ENCODE measurements around the gene FGD4. TPM values are rescaled to one million over a fixed set of nuclear protein-coding genes. Genes with fewer than 3 reads are reported as not detected.

The FGD4 gene
- polyA plus RNA-seq, 1 donor, result 18.8 TPM

DNA sequence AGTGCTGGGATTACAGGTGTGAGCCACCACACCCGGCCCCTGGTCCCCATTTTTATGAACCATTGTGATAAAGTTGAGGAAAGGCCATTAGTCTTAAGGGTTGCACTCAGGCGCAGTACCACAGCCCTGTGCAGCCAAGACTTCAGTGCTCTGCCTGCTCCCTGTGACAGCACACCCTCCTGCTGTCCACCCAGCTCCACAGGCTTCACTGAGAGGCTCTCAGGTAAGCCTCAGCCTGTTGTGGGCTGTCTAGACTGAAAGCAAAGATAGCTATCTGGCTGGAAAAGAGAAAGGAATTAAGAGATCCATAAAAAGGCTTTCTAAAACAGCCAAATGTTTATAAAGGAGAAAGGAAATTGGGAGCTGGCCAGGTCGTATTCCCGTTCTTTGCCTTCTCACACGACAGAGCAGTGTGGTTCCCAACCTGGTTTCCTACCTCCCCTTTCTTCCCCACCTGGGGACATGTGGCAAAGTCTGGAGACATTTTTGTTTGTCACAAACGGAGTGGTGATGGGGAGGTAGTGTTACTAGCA, 260.6 kb downstream of the FGD4 start:
- H3K27ac ChIP-seq (ENCODE audit: low read length), result no peak overlapping the region
- DNase-seq, result no peak

DNA sequence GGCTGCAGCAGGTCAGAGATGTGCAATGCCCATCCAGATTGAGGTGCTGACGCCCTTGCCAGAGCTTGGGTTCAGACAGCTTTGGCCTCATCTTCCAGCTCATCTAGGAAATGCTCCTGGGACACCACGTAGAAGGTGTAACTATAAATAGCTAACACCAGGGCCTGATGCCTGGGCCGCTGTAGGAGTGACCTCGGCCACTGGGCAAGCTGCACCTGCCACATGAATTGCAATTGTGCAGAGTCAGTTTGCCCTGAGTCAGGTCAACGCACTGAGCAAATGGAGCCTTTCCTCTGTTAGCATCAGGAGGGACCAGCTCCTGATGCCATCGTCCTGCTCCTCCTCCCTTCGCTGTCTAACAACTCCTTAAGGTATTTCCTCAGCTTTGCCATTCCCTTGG, 262.3 kb downstream of the FGD4 start:
- Histone ChIP-seq H3K36me3 (ENCODE audit: control insufficient read depth, insufficient read depth, low read length) (no peaks in the 10 kb centered on the region), H3K9me3 (ENCODE audit: control insufficient read depth, low read depth, low read length) (no peaks in the 10 kb centered on the region), H3K4me3 (ENCODE audit: low read length) (no peak overlapping the region), H3K27ac (ENCODE audit: low read length) (no peak overlapping the region), H3K27me3 (ENCODE audit: control insufficient read depth, insufficient read depth, low read length) (no peaks in the 10 kb centered on the region), H3K4me1 (ENCODE audit: control insufficient read depth, insufficient read depth, low read length) (no peaks in the 10 kb centered on the region)
- WGBS (ENCODE audit: insufficient coverage, low lambda C conversion rate), result no CpG with 5 or more reads among the region's 7 CpGs
- DNase-seq, result no peak

More for the DNA sequence above, 260.6 kb downstream of the FGD4 start:
- Histone ChIP-seq H3K4me1 (ENCODE audit: control insufficient read depth, insufficient read depth, low read length) (no peaks in the 10 kb centered on the region), H3K36me3 (ENCODE audit: control insufficient read depth, insufficient read depth, low read length) (no peaks in the 10 kb centered on the region), H3K9me3 (ENCODE audit: control insufficient read depth, low read depth, low read length) (no peaks in the 10 kb centered on the region), H3K27me3 (ENCODE audit: control insufficient read depth, insufficient read depth, low read length) (no peaks in the 10 kb centered on the region), H3K4me3 (ENCODE audit: low read length) (no peak overlapping the region)
- WGBS (ENCODE audit: insufficient coverage, low lambda C conversion rate), result 0% methylated on average over 1 of the region's 6 CpGs

DNA sequence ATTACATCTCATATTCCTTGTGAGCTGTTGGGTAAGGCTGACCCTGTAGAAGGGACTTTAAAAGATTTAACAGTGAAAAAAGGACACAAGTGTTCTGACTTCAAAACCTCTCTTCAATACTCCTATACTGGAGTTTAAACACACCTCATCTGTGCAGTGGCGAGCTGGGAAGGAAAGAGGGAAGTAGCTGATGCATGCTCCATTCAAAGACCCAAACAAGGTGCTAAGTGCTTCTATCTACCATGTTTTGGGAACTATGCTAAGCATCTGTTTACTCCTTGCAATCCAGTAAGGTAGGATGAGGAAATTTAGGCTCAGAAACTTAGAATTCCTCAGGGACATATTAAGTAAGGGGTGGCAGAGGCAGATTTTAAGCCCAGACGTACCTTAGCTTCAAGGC, 263.3 kb downstream of the FGD4 start:
- no peaks in the 10 kb centered on the region for H3K4me1 ChIP-seq (ENCODE audit: control insufficient read depth, insufficient read depth, low read length)
- no peaks in the 10 kb centered on the region for H3K9me3 ChIP-seq (ENCODE audit: control insufficient read depth, low read depth, low read length)
- H3K4me3 ChIP-seq (ENCODE audit: low read length), result no peak overlapping the region
- no peak for DNase-seq
- H3K27ac ChIP-seq (ENCODE audit: low read length), result no peak overlapping the region
- H3K27me3 ChIP-seq (ENCODE audit: control insufficient read depth, insufficient read depth, low read length), result no peaks in the 10 kb centered on the region
- WGBS (ENCODE audit: insufficient coverage, low lambda C conversion rate), result no CpG with 5 or more reads among the region's 2 CpGs
- no peaks in the 10 kb centered on the region for H3K36me3 ChIP-seq (ENCODE audit: control insufficient read depth, insufficient read depth, low read length)

DNA sequence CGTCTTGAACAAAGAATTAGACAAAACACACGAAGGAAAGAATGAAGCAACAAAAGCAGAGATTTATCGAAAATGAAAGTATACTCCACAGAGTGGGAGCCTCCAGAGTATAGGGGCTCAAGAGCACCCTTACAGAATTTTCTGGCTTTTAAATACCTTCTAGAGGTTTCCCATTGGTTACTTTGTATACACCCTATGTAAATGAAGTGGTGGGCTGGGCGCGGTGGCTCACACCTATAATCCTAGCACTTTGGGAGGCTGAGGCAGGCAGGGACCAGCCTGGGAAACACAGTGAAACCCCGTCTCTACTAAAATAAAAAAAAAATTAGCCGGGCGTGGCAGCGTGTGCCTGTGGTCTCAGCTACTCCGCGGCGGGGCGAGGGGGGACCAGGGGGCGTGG, 266.7 kb downstream of the FGD4 start:
- DNase-seq, result no peak

DNA sequence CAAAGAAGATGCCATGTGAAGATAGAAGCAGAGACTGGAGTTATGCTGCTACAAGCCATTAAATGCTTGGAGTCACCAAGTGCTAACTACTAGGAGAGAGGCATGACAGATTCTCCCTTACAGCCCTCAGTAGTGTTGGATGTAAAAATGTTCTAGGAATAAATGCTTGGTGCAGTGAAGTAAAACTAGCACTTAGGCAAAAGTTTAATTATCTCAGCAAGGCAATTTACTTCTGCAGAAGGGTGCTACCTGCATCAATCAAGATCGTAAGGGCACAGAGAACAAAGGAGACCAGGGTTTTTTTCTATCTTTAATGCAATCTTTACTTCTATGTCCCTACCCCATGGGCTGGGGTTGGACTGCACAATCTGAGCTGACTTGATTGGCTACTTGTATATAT, 270.2 kb downstream of the FGD4 start:
- Histone ChIP-seq H3K4me1 (ENCODE audit: control insufficient read depth, insufficient read depth, low read length) (no peaks in the 10 kb centered on the region), H3K9me3 (ENCODE audit: control insufficient read depth, low read depth, low read length) (peaks cover 6% of the 10 kb centered on the region), H3K4me3 (ENCODE audit: low read length) (no peak overlapping the region), H3K27ac (ENCODE audit: low read length) (no peak overlapping the region), H3K36me3 (ENCODE audit: control insufficient read depth, insufficient read depth, low read length) (no peaks in the 10 kb centered on the region), H3K27me3 (ENCODE audit: control insufficient read depth, insufficient read depth, low read length) (no peaks in the 10 kb centered on the region)
- DNase-seq, result no peak
- no CpG with 5 or more reads among the region's 1 CpG for WGBS (ENCODE audit: insufficient coverage, low lambda C conversion rate)

More for the DNA sequence above, 266.7 kb downstream of the FGD4 start:
- no peaks in the 10 kb centered on the region for H3K4me1 ChIP-seq (ENCODE audit: control insufficient read depth, insufficient read depth, low read length)
- peaks cover 6% of the 10 kb centered on the region for H3K9me3 ChIP-seq (ENCODE audit: control insufficient read depth, low read depth, low read length)
- H3K27ac ChIP-seq (ENCODE audit: low read length), result no peak overlapping the region
- H3K36me3 ChIP-seq (ENCODE audit: control insufficient read depth, insufficient read depth, low read length), result no peaks in the 10 kb centered on the region
- no peak overlapping the region for H3K4me3 ChIP-seq (ENCODE audit: low read length)
- WGBS (ENCODE audit: insufficient coverage, low lambda C conversion rate), result 52% methylated on average over 3 of the region's 14 CpGs
- no peaks in the 10 kb centered on the region for H3K27me3 ChIP-seq (ENCODE audit: control insufficient read depth, insufficient read depth, low read length)

DNA sequence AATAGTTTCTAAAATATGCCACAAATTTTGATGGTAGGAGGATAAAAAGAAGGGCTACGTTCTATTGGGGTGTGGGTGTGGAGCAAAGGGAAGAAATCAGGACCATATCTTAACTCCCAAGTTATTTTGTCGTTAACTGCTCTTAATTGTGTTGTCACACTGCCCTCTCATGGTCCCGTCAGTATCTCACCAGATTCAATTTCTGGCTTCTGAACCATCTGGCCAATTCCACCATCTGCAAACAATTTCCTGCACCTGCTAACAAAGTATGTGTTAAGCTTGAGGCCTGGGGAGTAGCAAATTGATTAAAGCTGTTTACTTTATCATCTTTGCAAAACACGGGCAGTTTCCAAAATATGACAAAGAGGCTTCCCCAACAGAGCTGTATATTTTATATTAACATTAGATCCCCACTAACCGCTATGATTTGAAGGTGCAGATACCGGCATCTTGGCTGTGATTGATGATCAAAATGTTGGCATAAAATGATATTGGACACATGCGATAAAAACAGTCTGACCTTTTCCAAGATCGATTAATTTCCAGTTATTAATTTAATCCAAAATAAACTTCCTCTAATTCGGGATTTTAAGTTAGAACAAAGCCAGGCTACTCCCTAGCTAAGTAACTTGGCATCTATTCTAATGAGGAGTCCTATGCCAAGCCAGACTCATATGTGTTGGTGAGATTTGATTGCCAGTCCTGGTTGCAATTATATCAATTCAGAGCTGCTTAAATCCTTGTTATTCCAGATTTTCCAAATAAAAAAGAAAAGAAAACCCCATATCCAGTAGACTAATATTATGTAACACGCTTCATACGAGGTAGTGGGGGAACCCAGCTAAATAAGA, 272.8 kb downstream of the FGD4 start:
- DNase-seq, result peak; percentile 58 to 64
- Histone ChIP-seq H3K36me3 (ENCODE audit: control insufficient read depth, insufficient read depth, low read length) (no peaks in the 10 kb centered on the region), H3K27me3 (ENCODE audit: control insufficient read depth, insufficient read depth, low read length) (no peaks in the 10 kb centered on the region), H3K4me1 (ENCODE audit: control insufficient read depth, insufficient read depth, low read length) (no peaks in the 10 kb centered on the region), H3K9me3 (ENCODE audit: control insufficient read depth, low read depth, low read length) (peaks cover 6% of the 10 kb centered on the region), H3K27ac (ENCODE audit: low read length) (no peak overlapping the region), H3K4me3 (ENCODE audit: low read length) (no peak overlapping the region)
- 100% methylated on average over 2 of the region's 11 CpGs for WGBS (ENCODE audit: insufficient coverage, low lambda C conversion rate)

DNA sequence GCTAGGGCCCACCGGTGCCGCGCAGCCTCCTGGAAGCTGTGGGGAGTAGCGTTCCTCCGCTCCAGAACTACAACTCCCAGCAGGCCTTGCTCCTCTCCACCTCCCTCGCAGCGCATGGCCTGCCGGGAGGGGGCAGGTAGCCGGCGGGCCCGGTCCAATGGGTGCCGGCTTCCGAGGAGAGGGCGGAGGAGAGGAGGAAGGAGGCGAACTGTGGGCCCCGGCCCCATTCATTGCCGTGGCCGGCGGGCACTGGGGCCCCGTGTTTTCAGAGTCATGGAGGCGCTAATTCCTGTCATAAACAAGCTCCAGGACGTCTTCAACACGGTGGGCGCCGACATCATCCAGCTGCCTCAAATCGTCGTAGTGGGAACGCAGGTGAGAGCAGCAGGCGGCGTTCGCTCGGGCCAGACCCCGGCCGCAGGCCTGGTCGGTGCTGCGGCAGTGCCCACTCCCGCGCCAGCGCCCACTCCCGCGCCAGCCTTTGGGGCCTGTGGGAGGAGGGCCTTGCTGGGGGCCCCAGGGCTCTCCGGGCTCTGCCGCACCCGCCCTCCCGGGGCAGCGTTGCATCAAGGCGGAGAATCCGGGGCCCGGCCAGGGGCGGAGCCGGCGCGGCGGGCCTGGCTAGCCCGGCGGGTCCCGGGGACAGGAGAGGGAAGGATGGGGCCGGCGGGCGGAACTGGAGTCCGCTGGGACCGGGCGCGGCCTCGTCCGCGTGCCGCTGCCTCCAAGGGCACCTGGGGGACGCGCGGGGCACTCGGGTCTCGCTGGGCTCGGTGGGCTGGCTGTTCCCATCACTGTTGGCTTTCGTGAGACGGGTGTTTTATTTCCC, 279.9 kb downstream of the FGD4 start, which contains the start of gene DNM1L:
DNM1L (plus strand) TSS at position 211 of the 829 bp plus-strand sequence; CDS start at position 274, 63 bp downstream.
- WGBS (ENCODE audit: insufficient coverage, low lambda C conversion rate), result no CpG with 5 or more reads among the region's 76 CpGs

DNA sequence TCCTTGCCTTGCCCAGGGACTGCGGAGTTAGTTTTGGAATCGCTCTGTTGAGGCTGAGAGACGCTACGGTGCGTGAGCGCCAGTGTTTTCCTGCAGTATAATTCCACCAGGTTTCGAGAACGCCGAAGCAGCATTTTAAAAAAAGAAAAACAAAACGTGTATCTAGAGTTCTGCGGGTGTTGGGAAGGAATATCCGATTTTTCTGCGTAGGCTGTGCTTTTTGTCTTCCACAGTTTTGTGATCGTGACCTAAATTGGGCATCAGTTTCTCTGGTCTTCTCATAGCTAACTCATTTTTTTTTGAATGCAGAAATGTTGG, 280.5 kb downstream of the FGD4 start:
- Histone ChIP-seq H3K4me3 (ENCODE audit: low read length) (peak overlapping the region; percentile 66), H3K27me3 (ENCODE audit: control insufficient read depth, insufficient read depth, low read length) (no peaks in the 10 kb centered on the region), H3K4me1 (ENCODE audit: control insufficient read depth, insufficient read depth, low read length) (no peaks in the 10 kb centered on the region), H3K9me3 (ENCODE audit: control insufficient read depth, low read depth, low read length) (no peaks in the 10 kb centered on the region), H3K27ac (ENCODE audit: low read length) (peak overlapping the region; percentile 88), H3K36me3 (ENCODE audit: control insufficient read depth, insufficient read depth, low read length) (peaks cover 2% of the 10 kb centered on the region)
- no peak for DNase-seq
- 0% methylated on average over 5 of the region's 14 CpGs for WGBS (ENCODE audit: insufficient coverage, low lambda C conversion rate)

More for the DNA sequence above, 279.9 kb downstream of the FGD4 start, which contains the start of gene DNM1L:
- Histone ChIP-seq H3K27me3 (ENCODE audit: control insufficient read depth, insufficient read depth, low read length) (no peaks in the 10 kb centered on the region), H3K4me3 (ENCODE audit: low read length) (peak within 1 kb of the TSS; percentile 66), H3K9me3 (ENCODE audit: control insufficient read depth, low read depth, low read length) (no peaks in the 10 kb centered on the region), H3K27ac (ENCODE audit: low read length) (peak within 1 kb of the TSS; percentile 88), H3K4me1 (ENCODE audit: control insufficient read depth, insufficient read depth, low read length) (no peaks in the 10 kb centered on the region), H3K36me3 (ENCODE audit: control insufficient read depth, insufficient read depth, low read length) (peaks cover 2% of the 10 kb centered on the region)
- peak; percentile 97 to 98 for DNase-seq

DNA sequence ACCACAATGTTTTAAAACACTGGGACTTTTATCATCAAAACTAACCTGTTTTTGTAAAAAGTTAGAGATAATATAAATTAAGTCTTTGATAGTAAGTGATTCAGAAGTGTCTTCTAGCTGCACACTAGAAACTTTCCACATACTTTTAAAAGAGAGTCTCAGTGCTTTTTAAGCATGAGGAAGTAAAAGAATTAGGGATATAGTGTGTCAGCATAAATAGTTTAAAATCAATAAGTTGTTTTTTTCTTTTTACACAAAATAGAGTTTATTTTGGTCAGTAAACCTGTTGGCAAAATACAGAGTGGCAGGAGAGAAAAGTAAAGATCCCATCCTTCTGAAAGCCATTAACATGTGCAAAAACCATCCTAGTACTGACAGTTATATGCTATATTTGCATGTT, 281.4 kb downstream of the FGD4 start:
- Histone ChIP-seq H3K27me3 (ENCODE audit: control insufficient read depth, insufficient read depth, low read length) (no peaks in the 10 kb centered on the region), H3K36me3 (ENCODE audit: control insufficient read depth, insufficient read depth, low read length) (peaks cover 2% of the 10 kb centered on the region), H3K27ac (ENCODE audit: low read length) (no peak overlapping the region), H3K9me3 (ENCODE audit: control insufficient read depth, low read depth, low read length) (no peaks in the 10 kb centered on the region), H3K4me3 (ENCODE audit: low read length) (no peak overlapping the region), H3K4me1 (ENCODE audit: control insufficient read depth, insufficient read depth, low read length) (no peaks in the 10 kb centered on the region)
- DNase-seq, result no peak

DNA sequence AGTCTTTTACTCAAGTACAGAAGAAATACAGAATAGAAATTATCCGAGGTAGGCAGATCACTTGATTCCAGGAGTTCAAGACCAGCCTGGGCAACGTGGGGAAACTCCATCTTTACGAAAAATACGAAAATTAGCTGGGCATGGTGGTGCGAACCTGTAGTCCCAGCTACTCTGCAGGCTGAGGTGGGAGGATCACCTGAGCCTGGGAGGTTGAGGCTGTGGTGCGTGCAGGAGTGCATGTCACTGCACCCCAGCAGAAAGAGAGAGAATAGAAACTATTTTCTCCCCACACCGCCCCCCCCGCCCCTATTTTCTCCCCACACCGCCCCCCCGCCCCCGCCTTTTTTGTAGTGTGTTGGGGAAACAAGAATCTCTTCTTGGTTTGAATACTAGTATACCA, 281.9 kb downstream of the FGD4 start:
- Histone ChIP-seq H3K4me3 (ENCODE audit: low read length) (no peak overlapping the region), H3K9me3 (ENCODE audit: control insufficient read depth, low read depth, low read length) (no peaks in the 10 kb centered on the region), H3K27me3 (ENCODE audit: control insufficient read depth, insufficient read depth, low read length) (no peaks in the 10 kb centered on the region), H3K27ac (ENCODE audit: low read length) (no peak overlapping the region), H3K36me3 (ENCODE audit: control insufficient read depth, insufficient read depth, low read length) (peaks cover 2% of the 10 kb centered on the region), H3K4me1 (ENCODE audit: control insufficient read depth, insufficient read depth, low read length) (no peaks in the 10 kb centered on the region)
- no CpG with 5 or more reads among the region's 11 CpGs for WGBS (ENCODE audit: insufficient coverage, low lambda C conversion rate)
- DNase-seq, result no peak
